ENCODE measurements around the gene TIE1.

DNA sequence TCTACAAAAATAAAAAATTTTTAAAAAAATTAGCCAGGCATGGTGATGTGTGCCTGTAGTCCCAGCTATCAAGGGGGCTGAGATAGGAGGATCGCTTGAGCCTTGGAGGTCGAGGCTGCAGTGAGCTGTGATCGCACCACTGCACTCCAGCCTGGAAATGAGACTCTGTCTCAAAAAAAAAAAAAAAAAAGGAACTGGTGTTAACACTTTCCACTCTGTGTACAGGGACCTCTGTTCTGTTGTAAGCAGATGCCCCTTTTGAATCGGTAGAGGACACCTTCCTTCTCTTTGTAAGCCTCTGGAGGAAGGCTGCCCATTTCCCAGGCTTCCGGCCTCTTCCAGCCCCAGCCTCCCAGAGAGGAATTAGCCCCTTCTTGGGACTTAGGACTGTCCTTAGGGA lies 8.1 kb upstream of the TIE1 start:
- TF ChIP-seq, protein P1, sequence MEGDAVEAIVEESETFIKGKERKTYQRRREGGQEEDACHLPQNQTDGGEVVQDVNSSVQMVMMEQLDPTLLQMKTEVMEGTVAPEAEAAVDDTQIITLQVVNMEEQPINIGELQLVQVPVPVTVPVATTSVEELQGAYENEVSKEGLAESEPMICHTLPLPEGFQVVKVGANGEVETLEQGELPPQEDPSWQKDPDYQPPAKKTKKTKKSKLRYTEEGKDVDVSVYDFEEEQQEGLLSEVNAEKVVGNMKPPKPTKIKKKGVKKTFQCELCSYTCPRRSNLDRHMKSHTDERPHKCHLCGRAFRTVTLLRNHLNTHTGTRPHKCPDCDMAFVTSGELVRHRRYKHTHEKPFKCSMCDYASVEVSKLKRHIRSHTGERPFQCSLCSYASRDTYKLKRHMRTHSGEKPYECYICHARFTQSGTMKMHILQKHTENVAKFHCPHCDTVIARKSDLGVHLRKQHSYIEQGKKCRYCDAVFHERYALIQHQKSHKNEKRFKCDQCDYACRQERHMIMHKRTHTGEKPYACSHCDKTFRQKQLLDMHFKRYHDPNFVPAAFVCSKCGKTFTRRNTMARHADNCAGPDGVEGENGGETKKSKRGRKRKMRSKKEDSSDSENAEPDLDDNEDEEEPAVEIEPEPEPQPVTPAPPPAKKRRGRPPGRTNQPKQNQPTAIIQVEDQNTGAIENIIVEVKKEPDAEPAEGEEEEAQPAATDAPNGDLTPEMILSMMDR (IDR thresholded peaks at IDR 0.05) = no peak
- TF ChIP-seq POLR2A (IDR thresholded peaks at IDR 0.05) = no peak

Data from Peyer's patch (tissue), 4 donors.